CD4-positive, alpha-beta memory T cell (primary cell): Measurements from ENCODE around the gene KRT79. TPM values are rescaled to one million over a fixed set of nuclear protein-coding genes. Genes with fewer than 3 reads are reported as not detected.

Experiments
- CTCF ChIA-PET: fragments of 350-600 bp; sonication (Branson Sonifier 250); formaldehyde crosslinking; loops from one replicate; lab custom pipeline; 2021; ENCODE audit warnings: inconsistent platforms; ENCODE audit not compliant: partially characterized antibody; lab: Charles Lee
- POLR2A ChIA-PET: fragments of 350-600 bp; sonication (Branson Sonifier 250); formaldehyde crosslinking; loops from one replicate; lab custom pipeline; 2021; ENCODE audit not compliant: partially characterized antibody; lab: Charles Lee
- DNase-seq, 5 donors: peaks; one replicate each; pipeline versions ENCODE4 v3.0.0 to v3.0.0-alpha.2; 2020 to 2022; ENCODE audit warnings: mixed read lengths in 1 of 5
- H3K27ac ChIP-seq: one replicate; pipeline ENCODE4 v1.7.0; 2013; ENCODE audit warnings: low read depth, low read length
- H3K27me3 ChIP-seq: 2 replicates; pipeline ENCODE4 v1.7.0; 2013; ENCODE audit warnings: mild to moderate bottlenecking, low read length, moderate library complexity; ENCODE audit not compliant: insufficient read depth
- H3K36me3 ChIP-seq: 2 replicates; pipeline ENCODE4 v1.7.0; 2013; ENCODE audit warnings: mild to moderate bottlenecking, low read length, moderate library complexity; ENCODE audit not compliant: insufficient read depth
- H3K4me1 ChIP-seq: 2 replicates; pipeline ENCODE4 v1.7.0; 2013; ENCODE audit warnings: mild to moderate bottlenecking, low read length, moderate library complexity; ENCODE audit not compliant: insufficient read depth
- H3K4me3 ChIP-seq, 2 donors: one replicate each; pipeline ENCODE4 v1.7.0; 2013; ENCODE audit warnings: low read length in 2 of 2, mild to moderate bottlenecking in 1 of 2
- H3K9me3 ChIP-seq, 2 donors: one replicate each; pipeline ENCODE4 v1.7.0; 2013; ENCODE audit warnings: low read length in 2 of 2, control low read depth in 1 of 2; ENCODE audit not compliant: control insufficient read depth in 1 of 2
- H3K27ac Mint-ChIP-seq, 7 donors: one replicate each; pipeline ENCODE4 v1.8.0; 2020 to 2021; ENCODE audit warnings: mixed read lengths in 7 of 7, mild to moderate bottlenecking in 6 of 7, inconsistent platforms in 3 of 7, moderate library complexity in 3 of 7
- H3K27me3 Mint-ChIP-seq, 2 donors: one replicate each; pipeline ENCODE4 v1.8.0; 2020 to 2021; ENCODE audit warnings: mixed read lengths in 2 of 2
- H3K36me3 Mint-ChIP-seq, 2 donors: one replicate each; pipeline ENCODE4 v1.8.0; 2020 to 2021; ENCODE audit warnings: mixed read lengths in 2 of 2, inconsistent platforms in 1 of 2, mild to moderate bottlenecking in 1 of 2
- H3K4me1 Mint-ChIP-seq, 4 donors: one replicate each; pipeline ENCODE4 v1.8.0; 2020 to 2021; ENCODE audit warnings: mixed read lengths in 4 of 4, mild to moderate bottlenecking in 1 of 4
- H3K4me3 Mint-ChIP-seq, 8 donors: one replicate each; pipeline ENCODE4 v1.8.0; 2020 to 2021; ENCODE audit warnings: mixed read lengths in 8 of 8, mild to moderate bottlenecking in 7 of 8, moderate library complexity in 6 of 8, inconsistent platforms in 3 of 8
- H3K9me3 Mint-ChIP-seq, 8 donors: one replicate each; pipeline ENCODE4 v1.8.0; 2020 to 2021; ENCODE audit warnings: mixed read lengths in 8 of 8, mild to moderate bottlenecking in 5 of 8, inconsistent platforms in 3 of 8, moderate library complexity in 1 of 8
- intact Hi-C: fragments of 100-400 bp; cut with micrococcal nuclease; formaldehyde crosslinking; loops from one replicate; pipeline ENCODE4 v1.15.1; 2023
- polyA plus RNA-seq, 2 donors: library from polyadenylated mRNA; unstranded; fragments of 300-500 nt; fragmentation: Illumina TruSeq; gene quantifications; one replicate each; pipeline ENCODE4 v1.2.3, GENCODE V29; 2021
- total RNA-seq, 2 experiments: library from RNA; stranded (reverse); gene quantifications; one replicate each; pipeline ENCODE4 v1.2.3, GENCODE V29; 2021

KRT79 gene
- total and polyA plus RNA-seq, 4 experiments from 2014 or later: not detected

DNA sequence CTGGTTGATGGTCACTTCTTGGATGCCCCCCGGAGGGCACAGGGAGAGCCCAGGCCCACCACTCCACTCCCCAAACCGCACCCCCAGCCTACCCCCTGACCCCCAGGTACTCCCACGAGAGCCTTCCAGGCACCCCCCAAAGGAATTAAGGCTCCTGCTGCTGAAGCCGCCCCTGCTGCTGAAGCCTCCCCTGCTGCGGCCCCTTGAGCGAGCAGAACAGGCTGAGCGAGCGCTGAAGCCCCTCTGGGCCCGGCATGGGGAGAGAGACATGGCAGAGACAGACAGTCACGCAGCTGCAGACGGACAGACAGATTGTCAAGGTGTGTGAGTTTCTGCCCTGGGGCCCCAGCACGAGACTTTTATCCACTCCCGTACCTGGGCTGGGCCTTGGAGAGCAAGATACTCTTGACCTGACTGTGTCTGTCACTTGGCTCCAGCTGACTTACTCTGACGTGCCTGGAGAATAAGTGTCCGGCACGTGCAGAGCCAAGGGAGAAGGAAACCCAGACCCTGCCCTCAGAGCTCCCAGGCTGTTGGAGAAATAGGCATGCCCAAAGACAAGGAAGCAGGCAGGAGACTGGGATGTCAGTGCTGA is 14.6 kb upstream of the KRT79 start, which contains the start of gene KRT78:
Gene KRT78 (minus strand): TSS at position 334 of the 595 bp plus-strand sequence. CDS start 64 bp downstream, at position 270.
- Mint-ChIP-seq H3K27me3 (peaks cover 10 to 13% of the 10 kb centered on the region in 2 donors), H3K4me3 (no peak within 1 kb of the TSS), H3K4me1 (peaks cover 0 to 1% (median 0%) of the 10 kb centered on the region in 4 donors), H3K27ac (no peak within 1 kb of the TSS), H3K9me3 (no peaks in the 10 kb centered on the region), H3K36me3 (no peaks in the 10 kb centered on the region)
- no peak within 1 kb of the TSS for H3K4me3 ChIP-seq
- no peak for DNase-seq
- H3K27ac ChIP-seq: no peak within 1 kb of the TSS
- CTCF ChIA-PET: no interaction called here
- POLR2A ChIA-PET: no interaction called here
- no peaks in the 10 kb centered on the region for H3K4me1 ChIP-seq
- H3K27me3 ChIP-seq: no peaks in the 10 kb centered on the region
- no peaks in the 10 kb centered on the region for H3K36me3 ChIP-seq
- intact Hi-C loops: no loop called here
- no peaks in the 10 kb centered on the region for H3K9me3 ChIP-seq

DNA sequence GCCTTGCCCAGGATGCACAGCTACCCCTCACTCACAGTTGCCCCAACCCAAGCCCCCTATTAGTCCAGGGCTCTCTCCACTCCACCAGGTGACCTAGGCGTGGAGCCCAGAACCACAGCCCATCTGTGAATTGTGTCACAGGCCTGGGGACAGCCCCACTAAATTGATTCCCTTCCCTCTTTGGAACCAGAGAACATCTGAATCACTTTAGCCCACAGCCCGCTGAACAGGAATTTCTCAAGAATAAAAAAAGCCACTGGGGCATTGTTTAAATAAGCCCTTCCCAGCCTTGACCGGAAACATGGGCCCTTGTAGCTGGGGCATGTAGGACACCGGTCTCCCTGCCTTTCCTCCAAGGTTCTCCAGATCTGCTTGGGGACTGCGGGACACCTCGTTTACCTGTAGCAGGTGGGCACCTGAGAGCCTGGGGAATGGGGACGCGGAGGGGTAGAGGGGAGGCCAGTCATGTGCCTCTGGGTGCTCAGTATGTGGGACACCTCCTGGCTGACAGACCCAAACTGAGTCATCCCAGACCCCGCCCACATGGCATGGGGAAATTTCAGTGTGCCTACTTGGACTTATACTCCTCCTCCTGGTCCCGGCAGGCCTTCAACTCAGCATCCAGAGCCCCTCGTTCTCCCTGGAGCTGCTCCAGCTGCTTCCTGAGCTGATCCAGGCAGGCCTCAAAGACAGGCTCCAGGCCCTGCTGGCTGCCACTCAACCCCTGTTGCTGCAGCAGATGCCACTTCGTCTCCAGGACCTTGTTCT is 13.4 kb upstream of the KRT79 start:
- POLR2A ChIA-PET: no interaction called here
- peaks cover 6 to 7% of the 10 kb centered on the region in 2 donors for H3K27me3 Mint-ChIP-seq

DNA sequence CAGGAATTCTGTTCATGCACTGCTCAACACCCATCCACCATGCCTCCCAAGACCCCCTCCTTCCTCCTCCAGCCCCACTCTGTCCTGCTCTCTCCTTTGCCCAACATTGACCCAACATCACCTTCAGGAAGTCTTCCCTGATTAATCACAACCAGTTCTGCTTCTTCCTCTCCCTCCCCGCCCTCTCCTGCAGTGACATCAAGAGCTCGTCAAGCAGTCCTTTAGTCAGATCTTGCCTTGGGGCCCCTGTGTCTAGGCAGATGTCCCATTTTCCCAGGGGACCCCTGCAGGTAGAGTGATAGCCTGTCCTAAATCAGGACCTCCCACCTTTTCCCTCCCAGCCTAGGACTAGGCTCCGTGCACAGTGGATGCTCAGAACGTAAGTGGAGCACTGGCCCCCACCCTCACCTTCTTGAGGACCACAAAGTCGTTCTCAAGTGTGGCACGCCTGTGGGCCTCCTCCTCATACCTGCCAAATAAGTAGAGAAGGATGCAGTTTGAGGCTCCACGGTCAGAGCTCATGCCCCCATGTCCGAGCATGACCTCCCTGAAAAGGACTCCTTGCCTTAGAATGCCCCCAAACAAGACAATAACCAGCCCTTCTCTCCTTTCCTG is 12.4 kb upstream of the KRT79 start:
- H3K27me3 ChIP-seq: no peaks in the 10 kb centered on the region
- no peaks in the 10 kb centered on the region for H3K36me3 ChIP-seq
- no peaks in the 10 kb centered on the region for H3K9me3 Mint-ChIP-seq
- H3K9me3 ChIP-seq: no peaks in the 10 kb centered on the region
- H3K27ac Mint-ChIP-seq: no peak overlapping the region
- no peaks in the 10 kb centered on the region for H3K4me1 ChIP-seq
- POLR2A ChIA-PET: no interaction called here
- H3K36me3 Mint-ChIP-seq: no peaks in the 10 kb centered on the region
- no peak overlapping the region for H3K4me3 Mint-ChIP-seq
- peaks cover 2 to 5% of the 10 kb centered on the region in 2 donors for H3K27me3 Mint-ChIP-seq
- H3K4me1 Mint-ChIP-seq: peaks cover 0 to 1% (median 0%) of the 10 kb centered on the region in 4 donors
- H3K27ac ChIP-seq: no peak overlapping the region
- CTCF ChIA-PET: interaction anchor here (1.3 kb wide), 1 partner anchor 33 kb away, joined by 3 read pairs; no protein-coding TSS in a partner anchor
- H3K4me3 ChIP-seq: no peak overlapping the region
- intact Hi-C loops: no loop called here
- DNase-seq: no peak

More for the DNA sequence above, 13.4 kb upstream of the KRT79 start:
- no peaks in the 10 kb centered on the region for H3K36me3 ChIP-seq
- CTCF ChIA-PET: interaction anchor here (1.3 kb wide), 1 partner anchor 32 kb away, joined by 3 read pairs; no protein-coding TSS in a partner anchor
- peaks cover 0 to 1% (median 0%) of the 10 kb centered on the region in 4 donors for H3K4me1 Mint-ChIP-seq
- H3K27me3 ChIP-seq: no peaks in the 10 kb centered on the region
- DNase-seq: no peak
- no peak overlapping the region for H3K27ac ChIP-seq
- no peak overlapping the region for H3K4me3 ChIP-seq
- no peaks in the 10 kb centered on the region for H3K36me3 Mint-ChIP-seq
- H3K27ac Mint-ChIP-seq: no peak overlapping the region
- intact Hi-C loops: no loop called here
- no peaks in the 10 kb centered on the region for H3K9me3 Mint-ChIP-seq
- H3K9me3 ChIP-seq: no peaks in the 10 kb centered on the region
- H3K4me1 ChIP-seq: no peaks in the 10 kb centered on the region
- H3K4me3 Mint-ChIP-seq: no peak overlapping the region

DNA sequence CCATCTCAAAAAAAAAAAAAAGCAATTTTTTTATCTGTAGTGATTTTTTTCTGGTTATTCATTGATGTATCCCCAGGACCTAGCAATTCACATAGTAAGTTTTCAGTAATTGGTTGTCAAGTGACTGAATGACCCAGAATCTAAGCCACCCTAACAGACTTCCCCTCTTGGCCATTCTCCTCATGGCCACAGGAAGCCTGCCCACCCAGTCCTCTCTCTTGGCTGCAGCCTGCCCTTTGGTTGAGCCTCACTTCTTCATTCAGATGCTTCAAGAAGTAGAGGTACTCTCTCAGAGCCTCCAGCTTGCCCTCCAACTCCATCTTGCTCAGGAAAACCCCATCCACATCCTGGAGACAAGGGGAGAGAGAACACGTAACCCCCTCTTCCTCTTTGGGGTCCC is 11.8 kb upstream of the KRT79 start:
- intact Hi-C loops: no loop called here
- POLR2A ChIA-PET: no interaction called here
- H3K27ac Mint-ChIP-seq: no peak overlapping the region

DNA sequence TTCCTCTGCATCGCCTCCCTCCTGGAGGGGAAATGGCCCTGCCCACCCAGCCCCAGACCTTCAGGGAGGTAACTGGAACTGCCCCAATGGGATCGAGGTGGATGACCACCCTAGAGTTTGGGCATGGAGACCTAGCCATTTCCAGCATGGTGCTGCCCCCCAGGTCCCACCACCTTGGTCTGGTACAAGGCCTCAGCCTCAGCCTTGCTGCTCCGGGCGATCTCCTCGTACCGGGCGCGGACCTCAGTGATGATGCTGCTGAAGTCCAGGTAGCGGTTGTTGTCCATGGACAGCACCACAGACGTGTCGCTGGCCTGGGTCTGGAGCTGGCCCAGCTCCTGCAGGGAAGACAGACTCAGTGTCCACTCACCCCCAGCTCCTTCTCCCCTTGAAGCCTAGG is 10.3 kb upstream of the KRT79 start:
- Histone ChIP-seq H3K27me3 (no peaks in the 10 kb centered on the region), H3K4me1 (no peaks in the 10 kb centered on the region), H3K9me3 (no peaks in the 10 kb centered on the region), H3K4me3 (no peak overlapping the region), H3K27ac (no peak overlapping the region), H3K36me3 (no peaks in the 10 kb centered on the region)
- Mint-ChIP-seq H3K4me3 (no peak overlapping the region), H3K36me3 (no peaks in the 10 kb centered on the region), H3K4me1 (peaks cover 0 to 1% (median 0%) of the 10 kb centered on the region in 4 donors), H3K27me3 (peaks cover 6 to 9% of the 10 kb centered on the region in 2 donors), H3K27ac (no peak overlapping the region), H3K9me3 (peaks cover 0 to 1% (median 0%) of the 10 kb centered on the region in 8 donors)
- no peak for DNase-seq
- intact Hi-C loops: no loop called here
- CTCF ChIA-PET: interaction anchor here (1.6 kb wide), 1 partner anchor 41 kb away, joined by 3 read pairs; no protein-coding TSS in a partner anchor
- POLR2A ChIA-PET: no interaction called here

More for the DNA sequence above, 11.8 kb upstream of the KRT79 start:
- Mint-ChIP-seq H3K36me3 (no peaks in the 10 kb centered on the region), H3K9me3 (no peaks in the 10 kb centered on the region), H3K27me3 (peaks cover 2% of the 10 kb centered on the region in 2 donors), H3K4me1 (peaks cover 0 to 1% (median 0%) of the 10 kb centered on the region in 4 donors), H3K4me3 (no peak overlapping the region)
- Histone ChIP-seq H3K27ac (no peak overlapping the region), H3K9me3 (no peaks in the 10 kb centered on the region), H3K36me3 (no peaks in the 10 kb centered on the region), H3K4me1 (no peaks in the 10 kb centered on the region), H3K27me3 (no peaks in the 10 kb centered on the region), H3K4me3 (no peak overlapping the region)
- CTCF ChIA-PET: interaction anchor here (1.3 kb wide), 1 partner anchor 34 kb away, joined by 3 read pairs; no protein-coding TSS in a partner anchor
- DNase-seq: no peak

DNA sequence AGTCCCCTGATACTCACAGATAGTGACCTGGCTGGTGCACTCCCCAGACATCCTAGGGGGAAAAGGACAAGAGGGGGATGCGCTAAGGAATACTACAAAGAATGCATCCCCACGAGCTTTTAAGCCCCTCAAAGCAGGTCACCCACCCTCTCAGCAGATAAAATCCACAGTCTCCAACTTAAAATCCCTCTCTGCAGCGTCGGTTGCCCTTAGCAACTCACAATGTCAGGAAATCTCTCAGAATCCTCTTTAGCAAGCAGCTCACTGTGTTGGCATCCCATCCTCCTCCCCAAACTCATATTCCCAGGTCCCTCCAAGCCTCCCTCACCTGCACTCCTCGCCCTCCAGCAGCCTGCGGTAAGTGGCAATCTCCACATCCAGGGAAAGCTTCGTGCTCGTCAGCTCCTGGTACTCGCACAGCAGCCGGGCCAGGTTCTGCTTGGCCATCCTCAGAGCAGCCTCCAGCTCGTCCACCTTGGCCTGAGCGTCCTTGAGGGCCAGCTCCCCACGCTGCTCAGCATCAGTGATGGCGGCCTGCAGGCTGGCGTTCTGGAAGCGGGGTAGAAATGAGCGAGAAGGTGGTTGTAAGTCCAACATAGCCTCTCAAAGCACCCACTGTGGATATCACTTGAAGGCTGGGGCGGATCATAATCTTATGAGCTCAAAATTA is 5.5 kb upstream of the KRT79 start:
- Mint-ChIP-seq H3K9me3 (peaks cover 0 to 1% (median 0%) of the 10 kb centered on the region in 8 donors), H3K4me3 (no peak overlapping the region), H3K27me3 (peaks cover 10 to 18% of the 10 kb centered on the region in 2 donors), H3K27ac (no peak overlapping the region), H3K36me3 (no peaks in the 10 kb centered on the region), H3K4me1 (peaks cover 3 to 12% (median 5%) of the 10 kb centered on the region in 4 donors)
- ChIA-PET CTCF (interaction anchor here (0.6 kb wide), 1 partner anchor 14 kb away, joined by 3 read pairs; no protein-coding TSS in a partner anchor), POLR2A (no interaction called here)
- Histone ChIP-seq H3K4me1 (no peaks in the 10 kb centered on the region), H3K4me3 (no peak overlapping the region), H3K27ac (no peak overlapping the region), H3K9me3 (no peaks in the 10 kb centered on the region), H3K27me3 (no peaks in the 10 kb centered on the region), H3K36me3 (no peaks in the 10 kb centered on the region)
- intact Hi-C loops: no loop called here
- no peak for DNase-seq
